ENCODE data around the gene DDAH2.

DNA sequence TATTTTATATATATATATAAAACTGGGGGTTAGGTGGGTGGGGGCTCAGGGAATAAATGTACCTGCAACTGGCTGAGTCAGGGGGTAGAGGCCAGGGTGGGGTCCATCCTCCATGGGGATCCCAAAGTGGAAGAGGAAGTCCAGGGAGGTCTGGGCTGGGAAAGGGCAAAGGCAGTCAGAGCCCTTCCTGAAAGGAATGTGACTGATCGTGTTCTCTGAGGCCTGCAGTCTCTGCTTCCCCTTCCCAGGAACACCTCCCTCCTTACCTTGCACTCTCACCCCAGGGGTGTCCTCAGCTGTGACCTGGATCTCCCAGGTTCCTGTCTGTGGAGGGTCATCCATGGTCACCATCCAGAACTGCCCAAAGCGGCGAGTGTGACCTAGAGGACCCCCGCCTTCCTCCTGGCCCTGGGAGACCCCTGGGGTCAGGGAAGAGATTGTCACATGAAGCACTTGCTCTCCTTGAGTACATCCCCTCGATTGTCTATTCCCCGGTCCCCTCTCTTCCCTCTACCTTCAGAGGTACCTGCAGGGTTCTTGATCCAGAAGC lies 38.1 kb upstream of the DDAH2 start:
- no peak for TF ChIP-seq POLR2A (IDR thresholded peaks at IDR 0.05)
- TF ChIP-seq, protein P1, sequence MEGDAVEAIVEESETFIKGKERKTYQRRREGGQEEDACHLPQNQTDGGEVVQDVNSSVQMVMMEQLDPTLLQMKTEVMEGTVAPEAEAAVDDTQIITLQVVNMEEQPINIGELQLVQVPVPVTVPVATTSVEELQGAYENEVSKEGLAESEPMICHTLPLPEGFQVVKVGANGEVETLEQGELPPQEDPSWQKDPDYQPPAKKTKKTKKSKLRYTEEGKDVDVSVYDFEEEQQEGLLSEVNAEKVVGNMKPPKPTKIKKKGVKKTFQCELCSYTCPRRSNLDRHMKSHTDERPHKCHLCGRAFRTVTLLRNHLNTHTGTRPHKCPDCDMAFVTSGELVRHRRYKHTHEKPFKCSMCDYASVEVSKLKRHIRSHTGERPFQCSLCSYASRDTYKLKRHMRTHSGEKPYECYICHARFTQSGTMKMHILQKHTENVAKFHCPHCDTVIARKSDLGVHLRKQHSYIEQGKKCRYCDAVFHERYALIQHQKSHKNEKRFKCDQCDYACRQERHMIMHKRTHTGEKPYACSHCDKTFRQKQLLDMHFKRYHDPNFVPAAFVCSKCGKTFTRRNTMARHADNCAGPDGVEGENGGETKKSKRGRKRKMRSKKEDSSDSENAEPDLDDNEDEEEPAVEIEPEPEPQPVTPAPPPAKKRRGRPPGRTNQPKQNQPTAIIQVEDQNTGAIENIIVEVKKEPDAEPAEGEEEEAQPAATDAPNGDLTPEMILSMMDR (IDR thresholded peaks at IDR 0.05): no peak
